Measurements from ENCODE around the gene EVC2.

EVC2 gene

GRCh38 chr4:5686338-5686737 is 22.0 kb downstream of the EVC2 start:
- TF ChIP-seq CTCF (IDR thresholded peaks at IDR 0.05; ENCODE audit: insufficient read depth, low read depth, low read length, missing control alignments) = no peak
- no peak overlapping the region for H3K4me3 ChIP-seq (ENCODE audit: low read depth, low read length)
- DNase-seq (ENCODE audit: low read depth) = no peak

- TF ChIP-seq CTCF (IDR thresholded peaks at IDR 0.05; ENCODE audit: insufficient read depth, low read depth, low read length, missing control alignments) = no peak
- no peak overlapping the region for H3K4me3 ChIP-seq (ENCODE audit: low read depth, low read length)
- DNase-seq (ENCODE audit: low read depth) = no peak
Observed at GRCh38 chr4:5685296-5685695, 23.1 kb downstream of the EVC2 start.

- DNase-seq (ENCODE audit: low read depth) = no peak
- no peak overlapping the region for H3K4me3 ChIP-seq (ENCODE audit: low read depth, low read length)
- TF ChIP-seq CTCF (IDR thresholded peaks at IDR 0.05; ENCODE audit: insufficient read depth, low read depth, low read length, missing control alignments) = no peak
Observed at GRCh38 chr4:5683566-5683965, 24.8 kb downstream of the EVC2 start.

- no peak overlapping the region for H3K4me3 ChIP-seq (ENCODE audit: low read depth, low read length)
- no peak for TF ChIP-seq CTCF (IDR thresholded peaks at IDR 0.05; ENCODE audit: insufficient read depth, low read depth, low read length, missing control alignments)
- DNase-seq (ENCODE audit: low read depth) = no peak
Observed at GRCh38 chr4:5678977-5679376, 29.4 kb downstream of the EVC2 start.

GRCh38 chr4:5676763-5677162 is 31.6 kb downstream of the EVC2 start:
- no peak for TF ChIP-seq CTCF (IDR thresholded peaks at IDR 0.05; ENCODE audit: insufficient read depth, low read depth, low read length, missing control alignments)
- H3K4me3 ChIP-seq (ENCODE audit: low read depth, low read length) = no peak overlapping the region
- no peak for DNase-seq (ENCODE audit: low read depth)

GRCh38 chr4:5666741-5667140 is 41.6 kb downstream of the EVC2 start:
- DNase-seq (ENCODE audit: low read depth) = no peak
- H3K4me3 ChIP-seq (ENCODE audit: low read depth, low read length) = no peak overlapping the region
- TF ChIP-seq CTCF (IDR thresholded peaks at IDR 0.05; ENCODE audit: insufficient read depth, low read depth, low read length, missing control alignments) = no peak

- DNase-seq (ENCODE audit: low read depth) = no peak
- no peak for TF ChIP-seq CTCF (IDR thresholded peaks at IDR 0.05; ENCODE audit: insufficient read depth, low read depth, low read length, missing control alignments)
- no peak overlapping the region for H3K4me3 ChIP-seq (ENCODE audit: low read depth, low read length)
Observed at GRCh38 chr4:5664778-5665177, 43.6 kb downstream of the EVC2 start.
